ENCODE data around the gene PCSK4. TPM values are rescaled to one million over a fixed set of nuclear protein-coding genes. Genes with fewer than 3 reads are reported as not detected.

The PCSK4 gene
- 0.81 and 1.0 TPM in 2 replicates for total RNA-seq

DNA sequence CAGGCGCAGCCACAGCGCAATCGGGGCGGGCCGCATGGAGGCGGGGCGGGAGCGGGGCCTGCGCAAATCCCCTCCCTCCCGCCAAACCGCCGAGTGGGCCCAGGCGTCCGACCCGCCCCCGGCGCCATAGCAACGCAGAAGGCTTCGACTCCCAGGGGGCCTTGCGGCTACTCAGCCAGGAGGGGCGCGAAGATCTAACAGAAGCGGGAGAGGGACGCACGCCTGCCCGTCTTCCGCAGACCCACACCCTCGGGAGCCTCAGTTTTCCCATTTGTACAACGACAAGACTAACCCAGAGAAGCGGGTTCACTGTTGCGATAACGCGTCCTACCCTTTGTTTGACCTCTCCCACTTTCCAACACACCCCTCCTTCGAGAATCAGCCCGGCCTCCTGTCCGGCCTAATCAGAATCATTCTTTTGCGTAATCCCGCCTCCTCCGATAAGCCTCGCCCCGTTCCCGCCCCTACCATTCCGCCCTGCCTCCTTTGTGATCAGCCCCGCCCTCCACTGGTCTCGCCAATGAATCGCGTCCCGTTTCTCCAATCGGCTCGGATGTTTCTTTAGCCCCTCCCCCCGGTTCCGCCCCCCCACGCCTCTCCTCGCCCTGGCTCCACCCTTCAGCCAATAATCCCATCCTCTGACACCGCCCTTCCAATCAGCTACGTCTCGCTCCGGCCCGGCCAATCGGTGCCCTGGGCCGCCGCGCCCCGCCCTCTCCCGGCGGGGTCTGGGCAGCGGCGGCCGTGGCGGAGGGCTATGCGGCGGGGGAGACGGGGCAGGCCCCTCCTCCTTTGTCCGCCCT is at the start of gene PCSK4:
TSS of gene PCSK4 (minus strand) at position 40 of the 803 bp plus-strand sequence. CDS start at position 36, 4 bp downstream.

DNA sequence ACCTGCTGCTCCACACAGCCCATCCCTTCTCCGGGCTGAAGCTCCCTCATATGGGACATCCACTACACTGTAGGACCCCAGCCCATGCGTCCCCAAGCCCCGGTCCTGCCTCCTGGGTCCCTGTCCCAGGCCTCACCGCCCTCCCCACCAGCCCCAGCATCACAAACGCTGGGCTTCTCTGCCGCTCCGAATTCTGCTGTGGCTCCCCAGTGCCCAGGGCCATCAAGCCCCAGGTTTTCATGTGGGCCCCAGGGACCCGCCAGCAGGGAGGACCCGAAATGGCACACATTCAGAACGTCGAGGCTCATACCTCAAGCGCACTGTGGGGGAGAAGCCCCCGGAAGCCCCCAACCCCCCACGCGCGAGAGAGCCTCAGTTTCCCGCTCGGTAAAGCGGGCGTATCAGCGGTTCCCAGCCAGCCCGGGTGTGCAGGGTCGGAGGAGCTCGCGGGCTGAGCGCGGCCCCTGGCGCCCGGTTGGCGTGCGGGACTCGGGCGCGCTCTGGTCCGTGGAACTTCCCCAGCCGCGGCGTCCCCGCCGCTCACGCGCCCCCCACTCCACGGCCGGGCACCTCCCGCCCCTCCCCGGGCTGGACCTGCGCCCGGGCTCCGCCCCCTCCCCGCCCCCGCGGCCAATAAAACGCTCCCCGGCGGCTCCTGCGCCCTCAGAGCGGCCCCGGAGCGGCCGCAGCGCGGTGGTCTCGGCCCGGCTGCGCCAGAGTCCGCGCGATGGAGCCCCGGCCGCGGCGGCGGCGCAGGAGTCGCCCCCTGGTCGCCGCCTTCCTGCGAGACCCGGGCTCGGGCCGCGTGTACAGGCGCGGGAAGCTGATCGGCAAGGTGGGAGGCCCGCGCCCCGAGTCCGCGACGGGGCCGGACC is 33.5 kb upstream of the PCSK4 start, which contains the start of gene PLK5:
TSS of gene PLK5 (plus strand) at position 666 of the 875 bp plus-strand sequence. CDS start 2,920 bp downstream, outside the sequence.

DNA sequence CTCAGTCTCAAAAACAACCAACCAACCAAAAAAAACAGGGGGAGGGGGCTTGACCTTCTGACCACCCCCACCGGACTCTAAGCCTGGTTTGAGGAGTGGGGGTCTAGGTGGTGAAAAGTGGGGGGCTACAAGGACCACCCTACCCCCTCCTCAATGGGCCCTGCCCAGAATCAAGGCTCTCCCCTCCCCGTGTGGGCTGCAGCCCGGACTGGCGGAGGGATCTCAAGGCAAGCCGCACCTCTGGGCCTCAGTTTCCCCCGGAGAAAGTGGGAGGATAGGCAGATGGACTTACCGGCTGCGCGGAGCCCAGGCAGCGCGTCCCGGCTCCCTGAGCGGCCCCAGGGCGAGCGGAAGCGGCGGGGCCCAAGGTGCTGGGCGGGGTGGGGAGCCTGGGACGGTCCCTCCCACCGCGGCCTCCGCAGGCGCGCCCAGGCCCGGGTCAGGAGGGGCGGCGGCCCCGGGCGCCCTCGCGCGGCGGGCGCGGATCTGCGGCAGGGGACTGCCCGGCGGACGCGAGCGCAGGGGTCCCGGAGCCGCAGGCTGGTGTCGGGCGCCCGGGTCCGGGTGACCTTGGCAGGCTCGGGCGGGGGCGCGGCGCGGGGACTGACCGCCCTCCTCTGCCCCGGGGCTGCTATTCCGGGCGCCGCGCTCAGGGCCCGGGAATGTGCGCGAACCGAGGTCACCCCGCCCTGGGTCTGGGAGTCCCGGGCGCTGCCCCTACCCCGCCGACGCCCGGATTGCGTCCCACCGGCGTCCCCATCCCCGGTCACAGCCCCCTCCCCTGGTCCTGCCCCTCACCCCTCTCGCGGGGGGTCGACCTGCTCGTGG is 22.7 kb upstream of the PCSK4 start, which contains the start of gene ADAMTSL5:
TSS of gene ADAMTSL5 (minus strand) at position 349 of the 828 bp plus-strand sequence. CDS start 2,076 bp downstream, outside the sequence.

GRCh38 chr19:1491114-1491848 is 1.1 kb upstream of the PCSK4 start, which contains the start of gene REEP6:
TSS of gene REEP6 (plus strand) at chr19:1491181. CDS start at chr19:1491270, 89 bp downstream.

GRCh38 chr19:1478934-1479707 is 11.0 kb downstream of the PCSK4 start, which contains the start of gene C19orf25:
TSS of gene C19orf25 (minus strand) at chr19:1479215. CDS start at chr19:1478903, 312 bp downstream.

GRCh38 chr19:1449467-1450442 is 40.4 kb downstream of the PCSK4 start, which contains the start of gene APC2:
TSS of gene APC2 (plus strand) at chr19:1450121. CDS start at chr19:1453002, 2,881 bp downstream.

DNA sequence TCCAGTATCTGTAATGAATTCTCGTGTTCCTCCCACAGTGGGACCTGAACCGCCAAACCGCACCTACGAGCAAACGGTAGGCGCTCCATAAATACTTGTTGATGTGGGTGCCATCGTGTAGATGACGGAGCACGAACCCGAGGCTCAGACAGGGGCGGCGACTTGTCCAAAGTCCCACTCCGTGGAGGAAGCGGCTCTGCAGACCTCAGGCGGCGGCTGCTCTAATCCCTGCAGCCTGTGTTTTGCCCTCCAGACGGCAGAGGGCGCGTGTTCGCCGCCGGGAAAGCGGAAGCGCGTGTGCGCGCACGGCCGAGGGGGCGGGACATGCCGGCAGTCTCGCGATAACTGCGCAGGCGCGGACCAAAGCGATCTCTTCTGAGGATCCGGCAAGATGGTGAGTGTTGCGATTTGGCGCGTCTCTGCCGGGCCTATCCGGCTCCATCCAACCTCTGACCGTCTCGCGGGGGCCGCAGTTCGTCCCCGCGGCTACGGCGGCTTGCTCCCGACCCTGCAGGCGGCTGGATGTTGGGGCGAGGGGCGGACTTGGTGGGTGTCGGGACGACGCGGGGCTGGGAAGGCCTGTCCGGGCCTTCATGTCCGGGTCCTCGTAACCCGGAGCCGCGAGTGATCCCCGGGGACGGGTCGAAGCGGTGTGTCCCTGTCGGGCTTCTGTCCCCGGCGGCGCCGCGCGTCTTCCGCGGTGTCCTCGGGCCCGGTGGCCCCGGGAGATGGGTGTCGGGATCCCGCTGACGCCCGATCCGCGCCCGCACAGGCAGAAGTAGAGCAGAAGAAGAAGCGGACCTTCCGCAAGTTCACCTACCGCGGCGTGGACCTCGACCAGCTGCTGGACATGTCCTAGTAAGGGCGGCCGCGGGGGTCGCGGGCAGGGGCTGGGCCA is 51.9 kb downstream of the PCSK4 start, which contains the start of gene RPS15:
TSS of gene RPS15 (plus strand) at position 362 of the 898 bp plus-strand sequence. CDS start at position 392, 30 bp downstream.

Other genes with a start within 250 kb of the PCSK4 start
- gene ATP5F1D, start 248.6 kb downstream of the PCSK4 start, total RNA-seq = 46.3 and 51.7 TPM in 2 replicates
- 12.7 and 16.3 TPM in 2 replicates for gene MIDN, start 241.8 kb downstream of the PCSK4 start, total RNA-seq
- gene CIRBP, start 221.0 kb downstream of the PCSK4 start, total RNA-seq = 76.5 and 167 TPM in 2 replicates
- gene FAM174C, start 214.8 kb downstream of the PCSK4 start, total RNA-seq = 12.8 and 25.1 TPM in 2 replicates
- 0.09 and 0.18 TPM in 2 replicates for gene EFNA2, start 204.5 kb downstream of the PCSK4 start, total RNA-seq
- 61.5 and 62.4 TPM in 2 replicates for gene NDUFS7, start 106.4 kb downstream of the PCSK4 start, total RNA-seq
- 14.8 and 23.2 TPM in 2 replicates for gene GAMT, start 88.8 kb downstream of the PCSK4 start, total RNA-seq
- 58.0 and 63.1 TPM in 2 replicates for gene DAZAP1, start 82.8 kb downstream of the PCSK4 start, total RNA-seq
- 380 and 504 TPM in 2 replicates for gene RPS15, start 52.0 kb downstream of the PCSK4 start, total RNA-seq
- gene APC2, start 40.2 kb downstream of the PCSK4 start, total RNA-seq = 0.09 TPM in 2 replicates
- 15.6 and 21.6 TPM in 2 replicates for gene C19orf25, start 11.1 kb downstream of the PCSK4 start, total RNA-seq
- gene REEP6, start 831 bp upstream of the PCSK4 start, total RNA-seq = 0.75 and 0.99 TPM in 2 replicates
- 0.18 and 1.1 TPM in 2 replicates for gene ADAMTSL5, start 22.7 kb upstream of the PCSK4 start, total RNA-seq
- gene PLK5, start 33.7 kb upstream of the PCSK4 start, total RNA-seq = not detected in 2 replicates
- 67.0 and 70.2 TPM in 2 replicates for gene MEX3D, start 78.0 kb upstream of the PCSK4 start, total RNA-seq
- 108 and 110 TPM in 2 replicates for gene MBD3, start 102.5 kb upstream of the PCSK4 start, total RNA-seq
- 74.2 and 84.3 TPM in 2 replicates for gene UQCR11, start 115.1 kb upstream of the PCSK4 start, total RNA-seq
- gene TCF3, start 162.3 kb upstream of the PCSK4 start, total RNA-seq = 111 and 115 TPM in 2 replicates

Data from endothelial cell of coronary artery (primary cell).